Smooth muscle cell of the brain vasculature (primary cell): ENCODE data around the gene CCL21.

Source experiments
- DNase-seq: peaks from one replicate; pipeline ENCODE4 v3.0.0-alpha.2; 2012; ENCODE audit warnings: low read depth, low spot score

Gene CCL21

GRCh38 chr9:34674440-34674839 lies 35.5 kb downstream of the CCL21 start:
- no peak for DNase-seq

DNA sequence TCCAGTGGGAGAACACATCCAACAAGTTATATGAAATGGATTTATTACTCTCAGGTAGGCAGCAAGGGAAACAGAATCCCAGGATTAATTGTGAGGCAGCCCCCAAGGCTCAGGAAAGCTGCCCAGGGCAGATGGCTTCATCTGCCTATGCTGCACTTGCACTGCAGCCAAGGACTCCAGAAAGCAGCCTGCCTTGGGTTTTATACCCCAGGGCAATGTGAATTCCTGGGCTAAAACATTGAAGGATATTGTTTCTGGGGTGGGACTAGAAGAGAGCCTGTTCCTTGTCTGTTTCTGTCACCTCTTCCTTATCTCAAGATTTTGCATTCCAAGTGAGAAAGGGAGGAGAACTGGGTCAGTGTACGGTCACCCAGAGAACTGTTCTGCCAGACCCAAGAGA lies 38.6 kb downstream of the CCL21 start:
- DNase-seq: no peak

GRCh38 chr9:34669809-34670562 lies 40.0 kb downstream of the CCL21 start:
- DNase-seq: no peak

DNA sequence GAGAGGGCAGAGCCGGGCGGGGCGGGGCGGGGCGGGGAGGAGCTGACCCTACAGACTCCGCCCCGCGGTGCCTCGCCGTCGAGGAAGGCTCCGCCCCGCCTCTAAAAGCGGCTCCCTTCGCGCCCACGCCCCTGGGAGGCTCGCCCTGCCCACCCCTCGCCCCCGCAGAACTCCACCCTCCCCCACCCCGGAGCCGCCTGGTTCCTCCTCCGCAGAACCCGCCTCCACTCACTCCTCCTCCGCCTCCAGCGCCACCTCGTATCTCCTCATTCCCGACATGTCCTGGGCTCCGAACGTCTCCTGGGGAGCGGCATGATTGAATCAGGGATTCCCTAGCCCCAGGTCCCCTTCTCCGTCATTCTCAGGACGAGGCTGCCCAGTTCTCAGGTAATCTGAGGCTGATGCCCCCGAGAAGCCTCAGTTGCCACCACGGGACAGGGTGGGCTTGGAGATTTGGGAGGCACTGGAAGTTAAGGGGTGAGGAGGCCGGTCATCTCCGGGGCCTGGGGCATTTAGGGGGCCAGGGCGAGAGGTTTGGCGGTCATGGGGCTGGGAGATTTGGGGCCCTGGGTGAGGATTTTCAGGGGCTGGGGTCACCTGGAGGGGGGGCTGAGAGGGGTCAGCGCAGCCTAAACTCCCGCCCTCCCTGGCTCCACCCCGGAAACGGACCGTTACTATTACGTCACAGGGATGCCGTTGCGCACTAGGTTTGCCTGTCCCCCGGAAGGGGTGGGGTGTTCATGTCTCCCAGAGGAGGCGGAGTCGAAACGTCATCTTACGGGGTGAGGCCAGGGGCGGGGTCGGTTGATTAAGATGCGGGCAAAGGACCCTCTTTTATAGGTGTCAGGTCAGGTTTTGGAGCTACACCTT lies 44.3 kb downstream of the CCL21 start:
- DNase-seq: peak; percentile 77

DNA sequence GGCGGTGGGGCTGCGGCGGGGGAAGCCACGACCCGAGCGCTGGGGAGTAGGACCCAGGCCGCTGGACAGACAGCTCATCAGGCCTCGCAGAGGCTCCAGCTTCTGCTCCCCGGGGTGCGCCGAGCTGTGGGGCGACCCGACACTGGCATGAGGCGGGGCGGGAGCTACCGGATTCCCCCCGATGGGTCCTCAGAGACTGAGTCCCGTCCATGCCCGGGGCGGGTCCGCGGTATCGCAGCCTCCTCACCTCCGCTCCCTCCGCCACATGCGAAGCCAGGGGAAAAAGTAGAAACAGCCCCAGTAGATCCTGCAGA lies 44.9 kb downstream of the CCL21 start:
- no peak for DNase-seq

GRCh38 chr9:34664281-34665066 lies 45.5 kb downstream of the CCL21 start:
- peak; percentile 51 for DNase-seq

GRCh38 chr9:34663303-34663605 lies 46.7 kb downstream of the CCL21 start:
- no peak for DNase-seq

DNA sequence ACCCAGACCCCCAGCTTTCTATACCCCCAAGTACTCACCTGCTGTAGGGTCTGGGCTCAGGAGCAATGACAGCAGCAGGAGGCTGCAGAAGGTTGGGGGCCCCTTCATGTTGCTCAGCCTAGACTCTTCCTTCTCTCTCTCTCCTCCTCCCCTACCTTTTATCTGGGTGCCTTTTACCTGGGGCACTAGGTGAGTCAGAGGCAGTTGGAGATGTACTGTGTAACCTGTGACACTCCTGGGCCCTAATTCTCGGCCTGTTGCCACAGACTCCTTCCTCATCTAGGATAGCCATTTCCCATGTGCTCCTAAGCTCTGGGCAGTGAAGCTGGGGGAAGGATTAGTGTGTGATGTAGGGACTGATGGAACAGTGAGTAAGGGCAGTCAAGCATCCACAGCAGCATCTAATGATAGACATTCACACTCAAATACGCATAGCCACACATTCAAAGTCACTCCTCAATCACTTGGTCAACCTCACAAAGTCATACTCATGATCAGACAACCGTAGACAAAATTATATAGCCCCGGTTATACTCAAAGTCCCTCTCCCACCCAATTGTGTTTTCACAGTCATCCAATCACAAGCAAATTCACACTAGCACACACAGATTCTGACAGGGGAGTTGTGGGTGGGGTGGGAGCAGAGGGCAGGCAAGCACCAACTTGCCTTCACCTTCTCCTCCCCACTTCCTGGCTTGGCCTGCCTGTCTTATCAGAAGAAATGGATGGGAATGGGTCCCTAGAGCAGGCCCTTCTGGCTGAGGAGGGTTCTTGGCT lies 47.2 kb downstream of the CCL21 start, which contains the start of gene CCL27:
Gene CCL27 (minus strand): TSS at position 132 of the 777 bp plus-strand sequence. CDS start 24 bp downstream, at position 108.
- DNase-seq: no peak

- DNase-seq: no peak
Observed at GRCh38 chr9:34659592-34660253, 50.2 kb downstream of the CCL21 start.
